GM12878 (cell line): ENCODE data around the gene METTL8. TPM values are rescaled to one million over a fixed set of nuclear protein-coding genes. Genes with fewer than 3 reads are reported as not detected.
A peak's percentile ranks its signal among the peaks of the same experiment; 100 is the strongest.

Experiments used
- ATF3 ChIP-seq: IDR thresholded peaks from 2 replicates; pipeline ENCODE4 v1.6.1; 2011; ENCODE audit warnings: low read depth, mild to moderate bottlenecking, low read length, moderate library complexity, borderline replicate concordance; ENCODE audit errors: extremely low read depth
- ATF7 ChIP-seq: fragments of 450-650 bp; IDR thresholded peaks from 2 replicates; pipeline ENCODE4 v1.6.1; 2016; ENCODE audit warnings: low read depth, mild to moderate bottlenecking
- BACH1 ChIP-seq: fragments of 450-650 bp; IDR thresholded peaks from 2 replicates; pipeline ENCODE4 v1.6.1; 2017; ENCODE audit warnings: mild to moderate bottlenecking, borderline replicate concordance
- CBX3 ChIP-seq: fragments of 200-600 bp; sonication (generic); IDR thresholded peaks from 2 replicates; pipeline ENCODE4 v1.6.1; 2016; ENCODE audit warnings: low read depth, borderline replicate concordance
- ELK1 ChIP-seq: IDR thresholded peaks from 2 replicates; pipeline ENCODE4 v1.6.1; 2012; ENCODE audit warnings: low read depth, low read length, improper control_type of control experiment
- FOXM1 ChIP-seq: IDR thresholded peaks from 2 replicates; pipeline ENCODE4 v1.6.1; 2012; ENCODE audit warnings: low read depth, mild to moderate bottlenecking, inconsistent platforms, low read length, moderate library complexity
- GATAD2B ChIP-seq: fragments of 450-650 bp; conservative IDR thresholded peaks from 2 replicates; pipeline ENCODE4 v1.6.1; 2017; ENCODE audit warnings: low read depth, mild to moderate bottlenecking, moderate library complexity
- HDAC6 ChIP-seq: fragments of 200-600 bp; sonication (generic); IDR thresholded peaks from one replicate; pipeline ENCODE4 v1.8.0; 2017; ENCODE audit warnings: antibody characterized with exemption; ENCODE audit not compliant: unreplicated experiment
- IKZF1 ChIP-seq: fragments of 450-650 bp; conservative IDR thresholded peaks from 2 replicates; pipeline ENCODE4 v1.6.1; 2017; ENCODE audit warnings: antibody characterized with exemption, mild to moderate bottlenecking
- MYC ChIP-seq: IDR thresholded peaks from 2 replicates; pipeline ENCODE4 v1.6.1; 2011; ENCODE audit warnings: mild to moderate bottlenecking, low read length, moderate library complexity, inconsistent platforms; ENCODE audit not compliant: insufficient read depth, insufficient replicate concordance, insufficient read length, severe bottlenecking
- NR2C2 ChIP-seq: IDR thresholded peaks from 2 replicates; pipeline ENCODE4 v1.6.1; 2011; ENCODE audit warnings: borderline replicate concordance, low read depth; ENCODE audit not compliant: control insufficient read depth, insufficient read length
- PML ChIP-seq: IDR thresholded peaks from 2 replicates; pipeline ENCODE4 v1.6.1; 2012; ENCODE audit warnings: low read length, inconsistent platforms
- RBBP5 ChIP-seq: fragments of 200-600 bp; sonication (generic); conservative IDR thresholded peaks from 2 replicates; pipeline ENCODE4 v1.6.1; 2016
- SIX5 ChIP-seq: IDR thresholded peaks from 2 replicates; pipeline ENCODE4 v1.6.1; 2011; ENCODE audit warnings: mild to moderate bottlenecking, low read depth, low read length, moderate library complexity; ENCODE audit not compliant: severe bottlenecking
- SMC3 ChIP-seq: IDR thresholded peaks from 2 replicates; pipeline ENCODE4 v1.6.1; 2011; ENCODE audit warnings: low read length, improper control_type of control experiment, borderline replicate concordance
- SREBF1 ChIP-seq: IDR thresholded peaks from 2 replicates; pipeline ENCODE4 v1.6.1; 2012; ENCODE audit warnings: mild to moderate bottlenecking, low read length
- TARDBP ChIP-seq: IDR thresholded peaks from 2 replicates; pipeline ENCODE4 v1.6.1; 2016; ENCODE audit warnings: borderline replicate concordance
- TBL1XR1 ChIP-seq: IDR thresholded peaks from 2 replicates; pipeline ENCODE4 v1.6.1; 2012; ENCODE audit warnings: low read depth, low read length, improper control_type of control experiment
- ZBTB4 ChIP-seq: fragments of 450-650 bp; formaldehyde crosslinking; IDR thresholded peaks from 2 replicates; pipeline ENCODE4 v1.4.0; 2022; ENCODE audit warnings: mild to moderate bottlenecking, moderate library complexity
- ZNF24 ChIP-seq: fragments of 450-650 bp; IDR thresholded peaks from 2 replicates; pipeline ENCODE4 v1.6.1; 2017; ENCODE audit warnings: antibody characterized with exemption, mild to moderate bottlenecking
- polyA plus RNA-seq, 11 experiments: library from polyadenylated mRNA; depleted of rRNA in 4 of 11; unstranded in 6 of 11; stranded (reverse) in 5 of 11; fragments of >200 nt; fragmentation: Nextera tagmentation in 4 of 11; fragmentation: Illumina TruSeq in 1 of 11; extraction: Ambion mirVana in 4 of 11; extraction: Trizol in 1 of 11; gene quantifications; 1 replicate in 1 of 11; 2 replicates in 10 of 11; pipeline versions ENCODE4 v1.2.1 to v1.2.3, GENCODE V29; 2011 to 2016; ENCODE audit warnings: inconsistent platforms in 2 of 11, missing spikeins in 2 of 11, low read depth in 1 of 11
- total RNA-seq, 4 experiments: library from RNA; depleted of rRNA in 3 of 4; stranded (reverse); fragments of >200 nt in 3 of 4; fragmentation: Illumina TruSeq in 1 of 4; extraction: Trizol in 1 of 4; gene quantifications; 2 replicates each; pipeline versions ENCODE4 v1.2.1 to v1.2.3, GENCODE V29; 2013 to 2021
- TF ChIP-seq, protein P1 (sequence below): fragments of 450-650 bp; IDR thresholded peaks from 2 replicates; pipeline ENCODE4 v1.6.1; 2016; ENCODE audit warnings: mild to moderate bottlenecking
- TF ChIP-seq, protein P2 (sequence below): fragments of 450-650 bp; IDR thresholded peaks from 2 replicates; pipeline ENCODE4 v1.6.1; 2018; ENCODE audit warnings: borderline replicate concordance, mild to moderate bottlenecking; ENCODE audit not compliant: partially characterized antibody
- TF ChIP-seq, protein P3 (sequence below): IDR thresholded peaks from 2 replicates; pipeline ENCODE4 v1.6.1; 2011; ENCODE audit warnings: borderline replicate concordance, low read depth, mild to moderate bottlenecking, moderate library complexity, mixed read lengths, low read length; ENCODE audit not compliant: insufficient read depth; ENCODE audit errors: extremely low read length

METTL8 gene
- total and polyA plus RNA-seq, 10 of the 15 experiments (the other 5 are each of a cell fraction or from before 2014, with no cell fraction given) = 30.8 to 96.3 (median 51.5) TPM

DNA sequence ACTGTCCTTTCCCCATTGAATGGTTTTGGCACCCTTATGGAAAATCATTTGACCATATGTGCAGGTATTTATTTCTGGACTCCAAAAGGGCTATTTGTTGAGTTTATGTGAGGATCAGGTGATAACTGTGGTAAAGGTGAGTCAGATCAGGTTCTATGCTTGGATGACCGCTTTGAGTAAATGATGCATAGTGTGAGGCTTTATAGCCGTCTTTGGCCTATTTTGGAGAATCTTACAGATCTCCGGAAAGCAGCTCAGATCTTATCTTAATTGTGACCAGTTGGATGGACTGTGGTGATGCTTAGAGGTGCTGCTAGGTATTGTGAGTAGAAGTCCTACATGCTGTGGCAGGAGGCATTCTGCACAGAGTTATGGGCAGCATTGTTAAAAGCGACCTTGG lies 126.2 kb downstream of the METTL8 start (continued):
- TF ChIP-seq ATF7 = no peak
- TF ChIP-seq RBBP5 = no peak
- TF ChIP-seq GATAD2B = no peak
- TF ChIP-seq, protein P1, sequence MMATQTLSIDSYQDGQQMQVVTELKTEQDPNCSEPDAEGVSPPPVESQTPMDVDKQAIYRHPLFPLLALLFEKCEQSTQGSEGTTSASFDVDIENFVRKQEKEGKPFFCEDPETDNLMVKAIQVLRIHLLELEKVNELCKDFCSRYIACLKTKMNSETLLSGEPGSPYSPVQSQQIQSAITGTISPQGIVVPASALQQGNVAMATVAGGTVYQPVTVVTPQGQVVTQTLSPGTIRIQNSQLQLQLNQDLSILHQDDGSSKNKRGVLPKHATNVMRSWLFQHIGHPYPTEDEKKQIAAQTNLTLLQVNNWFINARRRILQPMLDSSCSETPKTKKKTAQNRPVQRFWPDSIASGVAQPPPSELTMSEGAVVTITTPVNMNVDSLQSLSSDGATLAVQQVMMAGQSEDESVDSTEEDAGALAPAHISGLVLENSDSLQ = no peak
- peak; percentile 84; the same call in 1 of the 2 replicates for TF ChIP-seq FOXM1
- TF ChIP-seq CBX3 = no peak
- TF ChIP-seq ATF3 = no peak
- TF ChIP-seq, protein P2, sequence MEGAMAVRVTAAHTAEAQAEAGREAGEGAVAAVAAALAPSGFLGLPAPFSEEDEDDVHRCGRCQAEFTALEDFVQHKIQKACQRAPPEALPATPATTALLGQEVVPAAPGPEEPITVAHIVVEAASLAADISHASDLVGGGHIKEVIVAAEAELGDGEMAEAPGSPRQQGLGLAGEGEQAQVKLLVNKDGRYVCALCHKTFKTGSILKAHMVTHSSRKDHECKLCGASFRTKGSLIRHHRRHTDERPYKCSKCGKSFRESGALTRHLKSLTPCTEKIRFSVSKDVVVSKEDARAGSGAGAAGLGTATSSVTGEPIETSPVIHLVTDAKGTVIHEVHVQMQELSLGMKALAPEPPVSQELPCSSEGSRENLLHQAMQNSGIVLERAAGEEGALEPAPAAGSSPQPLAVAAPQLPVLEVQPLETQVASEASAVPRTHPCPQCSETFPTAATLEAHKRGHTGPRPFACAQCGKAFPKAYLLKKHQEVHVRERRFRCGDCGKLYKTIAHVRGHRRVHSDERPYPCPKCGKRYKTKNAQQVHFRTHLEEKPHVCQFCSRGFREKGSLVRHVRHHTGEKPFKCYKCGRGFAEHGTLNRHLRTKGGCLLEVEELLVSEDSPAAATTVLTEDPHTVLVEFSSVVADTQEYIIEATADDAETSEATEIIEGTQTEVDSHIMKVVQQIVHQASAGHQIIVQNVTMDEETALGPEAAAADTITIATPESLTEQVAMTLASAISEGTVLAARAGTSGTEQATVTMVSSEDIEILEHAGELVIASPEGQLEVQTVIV = no peak
- TF ChIP-seq ZBTB4 (CRISPR knock-in tag) = no peak
- TF ChIP-seq PML = peak; percentile 54; the same call in 1 of the 2 replicates
- no peak for TF ChIP-seq ELK1
- no peak for TF ChIP-seq MYC
- TF ChIP-seq, protein P3, sequence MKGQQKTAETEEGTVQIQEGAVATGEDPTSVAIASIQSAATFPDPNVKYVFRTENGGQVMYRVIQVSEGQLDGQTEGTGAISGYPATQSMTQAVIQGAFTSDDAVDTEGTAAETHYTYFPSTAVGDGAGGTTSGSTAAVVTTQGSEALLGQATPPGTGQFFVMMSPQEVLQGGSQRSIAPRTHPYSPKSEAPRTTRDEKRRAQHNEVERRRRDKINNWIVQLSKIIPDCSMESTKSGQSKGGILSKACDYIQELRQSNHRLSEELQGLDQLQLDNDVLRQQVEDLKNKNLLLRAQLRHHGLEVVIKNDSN = no peak
- no peak for TF ChIP-seq ZNF24
- TF ChIP-seq TBL1XR1 = no peak
- 0 out of 2 replicates have a peak, but pooled peaks have one; percentile 17 for TF ChIP-seq BACH1
- TF ChIP-seq SMC3 = no peak
- TF ChIP-seq TARDBP = no peak
- TF ChIP-seq SIX5 = no peak
- TF ChIP-seq HDAC6 = no peak
- peak; percentile 60 for TF ChIP-seq IKZF1
- no peak for TF ChIP-seq NR2C2
- TF ChIP-seq SREBF1 = no peak
